Measurements from ENCODE around the gene FNTB. TPM values are rescaled to one million over a fixed set of nuclear protein-coding genes. Genes with fewer than 3 reads are reported as not detected.
"Not testable (repeated sequence)": the region's sequence is repeated elsewhere in the genome, so short reads cannot be mapped to it uniquely, and the experiment has no call there.

Gene FNTB
- total RNA-seq, 1 donor from 2014 or later, result 14.0 TPM

DNA sequence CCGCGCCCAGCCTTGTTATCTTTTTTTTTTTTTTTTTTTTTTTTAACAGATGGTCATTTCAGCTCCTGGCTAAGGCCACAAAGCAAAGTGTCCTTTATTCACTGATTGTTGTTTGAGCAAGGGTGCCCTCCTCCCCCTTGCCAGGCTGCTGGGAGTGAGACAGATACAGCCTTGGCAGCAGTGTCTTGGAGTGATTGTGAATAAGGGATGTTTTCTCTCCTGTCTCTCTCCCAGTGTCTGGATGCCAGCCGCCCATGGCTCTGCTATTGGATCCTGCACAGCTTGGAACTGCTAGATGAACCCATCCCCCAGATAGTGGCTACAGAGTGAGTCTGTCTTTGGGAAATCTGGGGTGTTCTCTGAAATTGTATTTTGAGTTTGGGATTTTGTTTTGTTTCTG, 28.7 kb downstream of the FNTB start:
- DNase-seq (ENCODE audit: low read depth), result no peak

DNA sequence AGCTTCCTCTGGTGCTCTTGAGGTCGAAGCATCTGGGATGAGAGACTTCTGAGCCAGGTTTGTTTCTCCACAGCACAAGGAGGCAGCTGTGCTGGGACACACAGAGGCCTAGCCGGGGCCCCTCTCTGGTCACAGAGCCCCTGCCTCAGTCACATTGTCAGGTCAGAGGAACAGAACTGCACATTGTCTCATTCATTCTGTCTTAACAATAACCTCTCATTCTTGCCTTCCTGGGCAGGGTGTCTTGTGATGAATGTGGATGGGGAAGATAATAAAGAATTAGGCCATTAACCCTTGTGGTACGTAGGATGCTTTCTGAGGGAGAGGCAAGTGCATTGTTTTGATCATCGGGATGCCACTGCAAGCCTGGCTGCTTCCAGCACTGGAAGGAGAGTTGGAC, 29.8 kb downstream of the FNTB start:
- no peak for DNase-seq (ENCODE audit: low read depth)

DNA sequence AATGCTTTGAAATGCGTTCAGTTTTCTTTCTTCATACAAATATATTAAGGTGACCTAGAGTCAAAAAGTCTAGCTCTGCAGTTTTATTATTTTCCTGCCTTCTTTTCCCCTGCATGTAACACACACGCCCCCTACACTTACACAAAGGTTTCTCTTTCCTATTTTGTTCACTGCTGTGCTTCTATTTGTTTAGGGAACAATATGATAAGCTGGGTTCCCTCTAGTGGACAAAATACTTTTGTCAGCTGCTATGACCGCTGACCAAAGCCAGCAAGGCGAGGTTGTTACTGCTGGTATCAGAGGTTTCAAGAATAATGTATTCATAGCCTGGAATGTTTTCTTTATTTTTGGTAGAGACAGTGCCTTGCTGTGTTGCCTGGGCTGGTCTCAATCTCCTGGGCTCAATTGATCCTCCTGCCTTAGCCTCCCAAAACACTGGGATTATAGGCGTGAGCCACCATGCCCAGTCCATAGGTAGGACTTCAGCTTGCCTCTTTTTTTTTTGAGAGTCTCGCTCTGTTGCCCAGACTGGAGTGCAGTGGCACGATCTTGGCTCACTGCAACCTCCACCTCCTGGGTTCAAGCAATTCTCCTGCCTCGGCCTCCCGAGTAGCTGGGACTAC, 33.4 kb downstream of the FNTB start:
- DNase-seq (ENCODE audit: low read depth), result peak; percentile 86

DNA sequence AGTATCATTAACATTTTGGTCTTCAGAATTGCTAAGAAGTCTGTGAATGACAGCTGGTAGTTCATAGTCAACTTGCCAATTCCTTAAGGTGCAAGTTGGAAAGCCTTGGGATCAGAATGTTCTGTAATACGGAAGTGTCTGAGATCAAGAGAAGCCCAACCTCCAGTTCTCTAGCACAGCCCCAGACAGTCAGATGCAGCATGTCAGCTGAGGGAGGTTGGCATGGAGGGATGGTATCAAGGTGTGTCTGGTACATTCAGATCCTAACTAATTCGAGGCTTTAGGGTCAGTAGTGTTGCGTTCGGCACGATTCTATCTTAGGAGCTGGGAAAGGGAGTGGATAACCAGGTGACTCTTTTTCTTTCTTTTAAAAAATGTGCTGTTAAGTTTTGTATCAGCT, 38.3 kb downstream of the FNTB start:
- no peak for DNase-seq (ENCODE audit: low read depth)

DNA sequence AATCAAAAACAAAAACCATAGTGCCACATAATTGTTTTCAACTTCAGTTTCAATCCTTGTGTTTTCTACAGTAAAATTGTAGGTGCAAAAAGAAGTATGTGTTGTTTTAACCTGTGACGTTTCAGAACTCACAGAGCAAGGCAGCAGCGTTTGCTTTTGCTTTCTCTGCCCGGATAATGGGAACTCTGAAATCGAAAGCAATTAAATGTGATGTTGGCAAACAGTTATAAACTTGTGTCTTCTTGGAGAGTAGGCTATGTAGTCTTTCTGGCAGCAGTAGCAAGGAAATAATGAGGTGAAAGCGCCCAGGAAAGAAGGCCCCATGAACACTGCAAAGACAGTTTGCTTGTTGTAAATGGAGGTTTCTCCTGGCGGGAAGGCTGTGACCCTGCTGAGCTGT, 39.1 kb downstream of the FNTB start:
- no peak for DNase-seq (ENCODE audit: low read depth)

DNA sequence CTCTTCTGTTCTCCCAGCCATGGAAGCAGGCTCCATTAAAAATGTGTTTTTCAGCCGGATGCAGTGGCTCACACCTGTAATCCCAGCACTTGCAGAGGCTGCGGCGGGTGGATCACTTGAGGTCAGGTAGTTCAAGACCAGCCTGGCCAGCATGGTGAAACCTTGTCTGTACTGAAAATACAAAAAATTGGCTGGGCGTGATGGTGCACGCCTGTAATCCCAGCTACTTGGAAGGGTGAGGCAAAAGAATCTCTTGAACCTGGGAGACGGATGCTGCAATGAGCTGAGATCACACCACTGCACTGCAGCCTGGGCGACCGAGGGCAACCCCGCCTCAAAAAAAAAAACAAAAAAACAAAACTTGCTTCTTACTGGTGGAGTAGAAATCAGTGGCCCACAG, 39.8 kb downstream of the FNTB start:
- DNase-seq (ENCODE audit: low read depth), result no peak

DNA sequence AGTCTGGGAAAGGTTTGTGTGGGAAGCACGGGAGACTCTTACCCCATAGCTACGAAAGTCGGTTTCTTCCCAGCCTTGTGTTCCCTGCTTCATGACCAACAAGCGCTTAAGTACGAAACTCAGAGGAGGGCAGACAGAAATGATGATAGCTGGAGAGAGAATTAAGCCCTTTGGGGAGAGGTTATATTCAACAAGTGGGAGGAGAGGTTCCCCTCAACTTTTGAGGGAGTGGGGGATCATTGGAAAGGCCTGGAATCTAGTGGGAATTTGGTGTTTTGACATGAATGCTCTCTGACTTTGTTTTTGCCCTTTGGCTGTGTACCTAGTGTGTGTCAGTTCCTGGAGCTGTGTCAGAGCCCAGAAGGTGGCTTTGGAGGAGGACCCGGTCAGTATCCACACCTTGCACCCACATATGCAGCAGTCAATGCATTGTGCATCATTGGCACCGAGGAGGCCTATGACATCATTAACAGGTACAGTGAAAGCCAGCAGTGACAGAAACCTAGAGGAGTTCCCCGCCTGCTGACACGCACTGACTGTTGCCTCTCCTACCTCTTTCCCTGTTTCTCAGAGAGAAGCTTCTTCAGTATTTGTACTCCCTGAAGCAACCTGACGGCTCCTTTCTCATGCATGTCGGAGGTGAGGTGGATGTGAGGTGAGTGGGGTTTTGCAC, 40.6 kb downstream of the FNTB start:
- DNase-seq (ENCODE audit: low read depth), result no peak

DNA sequence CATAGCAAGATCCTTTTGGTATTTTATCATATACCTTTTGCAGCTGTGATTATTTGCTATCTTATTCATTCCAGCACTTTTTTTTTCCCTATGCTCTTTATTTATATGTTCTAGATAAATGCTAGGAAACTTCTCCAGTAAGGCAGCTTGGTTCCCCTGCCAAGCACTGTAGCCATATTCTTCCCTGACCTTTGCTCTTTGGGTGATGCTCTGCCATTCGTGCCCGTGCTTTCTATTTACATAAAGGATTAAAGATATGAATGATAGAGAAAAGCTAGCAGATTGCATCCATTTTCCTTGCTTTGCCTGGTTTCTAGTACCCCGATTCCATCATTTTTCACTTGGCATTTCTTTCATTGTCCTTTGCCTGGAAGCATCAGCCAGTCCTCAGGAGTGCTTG, 42.2 kb downstream of the FNTB start:
- DNase-seq (ENCODE audit: low read depth), result no peak

DNA sequence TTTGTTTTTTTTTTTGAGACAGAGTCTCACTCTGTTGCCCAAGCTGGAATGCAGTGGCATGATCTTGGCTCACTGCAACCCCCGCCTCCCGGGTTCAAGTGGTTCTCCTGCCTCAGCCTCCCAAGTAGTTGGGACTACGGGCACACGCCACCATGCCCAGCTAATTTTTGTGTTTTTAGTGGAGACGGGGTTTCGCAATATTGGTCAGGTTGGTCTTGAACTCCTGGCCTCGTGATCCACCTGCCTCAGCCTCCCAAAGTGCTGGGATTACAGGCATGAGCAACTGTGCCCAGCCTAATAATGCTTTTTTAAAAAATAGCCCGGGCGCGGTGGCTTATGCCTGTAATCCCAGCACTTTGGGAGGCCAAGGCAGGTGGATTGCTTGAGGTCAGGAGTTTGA, 44.6 kb downstream of the FNTB start:
- DNase-seq (ENCODE audit: low read depth), result not testable (repeated sequence)

DNA sequence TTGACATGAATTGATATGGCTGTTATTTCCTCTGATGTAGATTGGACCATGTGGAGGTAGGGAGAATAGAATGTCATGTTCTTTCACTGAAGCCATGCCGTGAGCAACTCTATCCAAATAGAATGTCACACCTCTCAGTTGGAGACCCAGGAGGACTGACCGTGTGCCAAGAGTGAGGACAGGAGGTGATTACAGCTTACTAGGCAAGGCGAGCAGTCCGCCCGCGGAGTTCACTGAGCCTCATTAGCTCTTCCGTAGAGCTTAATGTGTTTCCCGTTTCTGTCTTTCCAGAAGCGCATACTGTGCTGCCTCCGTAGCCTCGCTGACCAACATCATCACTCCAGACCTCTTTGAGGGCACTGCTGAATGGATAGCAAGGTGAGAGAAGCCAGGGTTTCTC, 45.6 kb downstream of the FNTB start:
- DNase-seq (ENCODE audit: low read depth), result no peak

DNA sequence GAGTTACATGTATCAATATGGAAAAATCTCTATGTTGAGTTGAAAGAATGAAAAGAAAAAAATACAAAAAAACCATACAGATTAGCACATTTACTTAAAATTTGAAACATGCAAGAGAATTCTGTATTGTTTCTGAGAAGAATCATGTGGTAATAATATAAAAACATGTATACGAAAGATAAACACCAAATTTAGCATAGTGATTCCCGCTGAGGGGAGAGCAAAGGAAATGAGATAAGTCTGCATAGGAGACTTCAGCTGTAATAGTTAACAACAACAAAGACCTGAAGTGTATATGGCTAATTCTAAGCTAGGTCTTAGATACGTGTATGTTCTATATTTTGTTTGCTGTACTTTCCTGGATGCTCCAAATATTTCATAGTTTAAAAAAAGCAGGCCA, 46.5 kb downstream of the FNTB start:
- no peak for DNase-seq (ENCODE audit: low read depth)

DNA sequence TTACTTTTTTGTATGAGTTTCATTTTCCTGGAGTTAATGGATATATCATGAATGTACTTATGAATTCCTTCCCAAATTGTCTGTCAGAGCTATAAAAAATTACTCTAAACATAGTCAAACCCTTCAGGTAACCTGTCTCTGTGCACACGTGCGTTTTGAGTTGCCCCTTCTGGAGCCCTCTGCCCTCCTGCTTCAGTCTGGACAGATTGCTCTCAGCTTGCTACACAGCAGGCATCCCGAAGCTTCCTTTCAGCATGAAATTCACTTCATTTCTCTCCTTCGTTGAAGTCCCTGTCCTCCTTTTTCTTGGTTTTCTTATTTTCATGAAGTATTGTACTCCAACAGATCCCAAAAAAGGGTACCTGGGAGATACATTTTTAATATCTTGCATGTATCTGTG, 47.3 kb downstream of the FNTB start:
- DNase-seq (ENCODE audit: low read depth), result no peak

DNA sequence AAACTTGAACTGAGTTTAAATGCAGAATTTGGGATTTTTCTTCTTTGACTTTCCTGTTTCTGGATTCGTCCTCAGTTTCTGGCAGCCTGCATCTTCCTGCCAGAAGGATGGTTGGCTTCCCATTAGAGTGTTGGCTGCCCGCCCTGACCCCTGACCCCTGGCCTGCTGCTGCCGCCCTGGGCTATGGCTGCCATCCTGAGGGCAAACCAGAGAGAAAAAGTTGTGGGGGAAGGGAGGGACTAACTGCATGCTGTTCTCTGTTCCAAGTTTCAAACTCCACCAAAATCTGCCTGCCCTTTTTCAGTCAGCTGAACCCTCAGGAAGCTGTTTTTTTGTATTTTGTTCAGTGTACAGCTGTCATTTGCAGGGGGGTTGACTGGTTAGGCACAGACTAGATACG, 48.4 kb downstream of the FNTB start:
- DNase-seq (ENCODE audit: low read depth), result no peak

DNA sequence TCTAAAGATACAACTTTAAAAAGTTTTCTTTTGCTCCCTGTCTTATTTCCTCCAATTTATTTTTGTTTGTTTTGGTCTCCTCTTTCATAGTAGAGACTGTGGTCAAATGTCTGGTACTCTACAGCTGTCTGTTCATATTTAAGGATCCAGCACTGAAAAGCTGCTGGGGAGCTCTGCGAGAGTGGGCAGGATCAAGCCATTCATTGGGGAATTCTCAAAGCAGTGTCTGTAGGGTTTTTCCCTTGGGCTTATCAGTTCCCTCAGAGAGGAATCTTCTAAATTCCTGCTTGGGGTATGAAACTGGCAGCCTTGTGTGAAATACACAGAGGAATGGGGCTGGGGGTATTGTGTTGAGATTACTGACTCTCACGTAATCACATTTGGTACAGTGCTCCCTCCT, 52.3 kb downstream of the FNTB start:
- DNase-seq (ENCODE audit: low read depth), result no peak

DNA sequence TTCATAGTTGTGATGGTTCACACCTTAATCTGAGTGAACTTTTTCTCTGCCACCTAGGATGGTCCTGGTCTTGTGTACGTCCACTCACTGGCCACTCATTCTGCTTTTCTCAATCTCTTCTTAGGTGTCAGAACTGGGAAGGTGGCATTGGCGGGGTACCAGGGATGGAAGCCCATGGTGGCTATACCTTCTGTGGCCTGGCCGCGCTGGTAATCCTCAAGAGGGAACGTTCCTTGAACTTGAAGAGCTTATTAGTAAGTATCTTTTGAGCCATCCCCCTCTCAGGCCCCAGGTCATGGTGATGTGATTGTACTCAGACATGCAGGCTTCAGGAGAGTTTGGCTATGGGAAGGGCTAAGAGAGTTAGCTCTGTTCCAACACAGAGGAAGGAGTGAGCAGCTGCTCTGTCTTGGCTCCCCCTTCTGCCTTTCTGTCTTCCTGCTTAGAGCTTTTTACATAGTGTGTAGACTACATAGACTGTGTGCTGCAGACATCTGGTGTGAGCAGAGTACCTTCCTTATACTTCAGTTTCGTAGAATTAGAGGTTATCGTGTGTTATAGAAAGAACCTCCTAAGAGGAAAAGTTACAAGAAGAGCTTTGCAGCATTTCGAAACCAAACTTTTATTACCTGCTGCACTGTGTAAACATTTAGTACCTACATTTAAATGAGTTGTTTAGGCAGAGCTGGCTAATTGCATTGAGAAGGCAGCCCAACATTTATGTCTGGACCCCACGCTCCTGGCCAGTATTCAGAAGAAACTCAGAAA, 54.2 kb downstream of the FNTB start:
- no peak for DNase-seq (ENCODE audit: low read depth)

DNA sequence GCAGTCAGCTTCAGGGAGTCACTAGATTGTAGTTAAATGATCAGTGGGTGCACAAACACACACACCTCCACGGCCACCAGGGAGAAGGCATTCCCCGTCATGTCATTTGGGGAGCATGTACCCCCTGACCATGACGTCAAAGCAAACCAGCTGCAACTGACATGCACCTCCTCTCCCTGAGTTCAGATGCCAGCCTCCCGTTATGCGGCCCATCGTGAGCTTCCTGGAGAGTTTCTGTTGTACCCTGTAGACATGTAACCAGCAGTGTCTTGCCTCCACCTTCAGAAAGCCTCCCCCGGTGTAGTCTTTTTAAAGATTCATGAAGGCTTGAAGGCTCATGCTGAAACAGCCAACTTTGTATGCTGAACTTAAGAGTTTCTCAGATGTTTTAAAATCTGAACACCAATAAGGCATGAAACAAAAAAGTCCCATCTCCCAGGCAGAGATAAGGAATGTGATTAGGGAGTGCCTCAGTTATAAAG, 54.8 kb downstream of the FNTB start:
- no peak for DNase-seq (ENCODE audit: low read depth)

DNA sequence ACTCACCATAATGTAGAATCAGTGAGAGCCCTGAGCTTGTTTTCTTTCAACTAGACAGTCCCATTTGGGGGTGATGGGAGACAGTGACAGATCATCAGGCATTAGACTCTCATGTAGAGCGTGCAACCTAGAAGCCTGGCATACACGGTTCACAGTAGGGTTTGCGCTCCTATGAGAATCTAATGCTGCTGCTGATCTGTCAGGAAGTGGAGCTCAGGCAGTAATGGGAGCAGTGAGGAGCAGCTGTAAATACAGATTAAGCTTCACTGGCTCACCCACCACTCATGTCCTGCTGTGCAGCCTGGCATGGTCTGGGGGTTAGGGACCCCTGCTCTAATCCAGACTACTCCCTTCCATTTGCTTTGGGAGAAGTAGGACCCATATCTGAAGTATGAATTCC, 55.6 kb downstream of the FNTB start:
- no peak for DNase-seq (ENCODE audit: low read depth)

DNA sequence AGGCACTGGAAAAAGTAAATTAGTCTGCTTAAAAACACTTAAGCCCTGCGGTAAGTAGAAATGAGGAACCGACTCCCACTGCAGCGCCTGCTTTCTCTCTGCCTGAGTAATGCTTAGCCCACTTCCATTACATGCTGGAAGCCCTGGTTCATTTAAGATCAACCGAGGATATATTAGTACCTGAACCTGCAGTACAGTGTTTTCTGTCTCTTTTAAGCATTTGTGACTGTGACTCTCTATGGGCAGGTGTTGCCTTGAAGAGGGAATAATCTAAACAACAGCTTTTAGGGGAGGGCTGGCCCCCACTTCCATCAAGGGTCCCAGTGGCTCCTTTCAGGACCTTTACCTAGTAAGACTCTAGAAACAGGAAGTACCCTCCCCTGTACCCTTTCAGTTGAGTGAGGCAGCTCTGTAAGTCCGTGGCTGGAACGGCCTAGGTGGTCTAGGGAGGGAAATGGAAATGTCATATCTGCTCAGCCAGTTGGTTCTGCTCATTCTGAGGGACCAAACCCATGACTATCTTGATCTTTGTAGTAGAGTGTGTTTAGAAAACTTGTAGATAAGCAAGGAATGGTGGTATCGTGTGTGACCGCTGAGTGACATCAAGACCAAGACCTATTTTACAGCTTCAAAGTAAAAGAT, 56.2 kb downstream of the FNTB start:
- DNase-seq (ENCODE audit: low read depth), result no peak

DNA sequence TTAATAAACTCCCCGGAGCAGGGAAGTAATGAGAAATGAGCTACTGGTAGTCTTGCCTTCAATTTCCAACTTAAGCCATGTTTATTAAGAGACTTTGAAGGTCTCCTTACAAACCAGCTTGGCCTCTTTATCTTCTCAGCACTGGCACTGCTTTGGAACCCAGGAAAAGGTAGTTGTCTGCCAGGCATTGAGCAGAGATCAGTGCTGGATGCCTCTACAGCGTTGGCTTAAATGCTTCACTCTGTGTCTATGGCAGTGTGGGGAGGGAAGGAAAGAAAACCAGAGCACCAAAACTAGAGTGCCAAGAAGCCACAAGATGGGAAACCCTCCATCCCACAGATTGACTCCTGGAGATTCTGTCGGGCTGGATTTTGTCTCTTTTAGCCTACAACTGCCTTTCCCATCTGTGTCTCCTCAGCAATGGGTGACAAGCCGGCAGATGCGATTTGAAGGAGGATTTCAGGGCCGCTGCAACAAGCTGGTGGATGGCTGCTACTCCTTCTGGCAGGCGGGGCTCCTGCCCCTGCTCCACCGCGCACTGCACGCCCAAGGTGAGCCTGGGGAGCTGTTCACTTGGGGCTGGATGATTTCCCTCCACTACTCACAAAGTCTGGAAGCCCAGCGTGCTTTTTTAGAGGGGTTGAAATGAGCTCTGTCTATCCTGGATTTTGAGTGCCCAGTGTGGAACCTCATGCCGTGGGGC, 57.3 kb downstream of the FNTB start:
- no peak for DNase-seq (ENCODE audit: low read depth)

DNA sequence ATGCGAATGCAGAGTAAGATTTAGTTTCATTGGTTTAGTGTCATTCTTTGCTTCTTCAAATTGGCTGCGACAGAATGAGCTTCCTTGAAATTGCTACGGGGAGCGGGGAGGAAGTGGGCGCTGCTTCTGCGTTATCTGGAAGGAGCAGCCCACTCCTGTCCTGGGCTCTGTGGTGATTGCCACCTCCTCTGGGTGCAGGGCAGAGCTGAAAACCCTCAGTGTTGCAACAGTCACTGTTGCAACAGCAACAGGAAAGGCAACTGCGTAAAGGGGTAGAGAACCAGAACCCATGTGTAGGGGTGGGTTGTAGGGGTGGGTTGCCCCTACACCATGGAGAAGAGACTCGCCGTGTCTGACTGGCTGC, 57.9 kb downstream of the FNTB start:
- no peak for DNase-seq (ENCODE audit: low read depth)

DNA sequence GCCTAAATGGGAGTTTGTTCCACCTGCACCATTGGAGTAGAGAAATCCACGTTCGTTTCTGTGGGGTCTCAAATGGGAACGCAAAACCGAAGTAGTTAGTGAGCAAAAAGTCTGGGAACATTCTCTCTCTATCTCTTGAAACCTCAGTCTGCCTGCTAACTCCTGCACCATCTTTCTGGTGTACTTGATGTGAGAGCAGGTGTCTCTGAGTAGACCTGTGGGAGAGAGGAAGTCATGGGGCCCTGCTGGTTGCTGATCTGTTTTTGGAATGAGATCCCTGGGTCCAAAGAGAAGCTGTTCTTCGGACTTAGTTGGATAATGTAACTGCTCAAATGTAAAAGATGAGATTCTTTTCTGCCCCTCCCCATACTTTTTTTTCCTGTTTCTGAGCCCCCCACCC, 58.3 kb downstream of the FNTB start:
- no peak for DNase-seq (ENCODE audit: low read depth)

DNA sequence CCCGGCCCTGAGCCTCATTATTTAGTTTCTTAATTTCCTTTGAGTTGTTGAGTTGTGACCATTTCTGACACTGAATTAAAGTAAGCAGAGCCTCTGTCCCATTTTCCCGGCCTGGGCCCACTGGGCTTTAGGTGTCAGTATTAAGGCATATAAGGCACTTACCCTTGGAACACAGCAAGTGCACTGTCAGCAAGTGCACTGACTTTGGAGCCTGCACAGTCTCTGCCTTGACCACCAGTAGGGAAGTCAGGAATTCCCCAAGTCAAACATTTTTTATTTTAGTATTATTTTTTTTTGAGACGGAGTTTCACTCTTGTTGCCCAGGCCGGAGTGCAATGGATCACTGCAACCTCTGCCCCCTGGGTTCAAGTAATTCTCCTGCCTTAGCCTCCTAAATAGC, 59.0 kb downstream of the FNTB start:
- DNase-seq (ENCODE audit: low read depth), result no peak

All from renal cortical epithelial cell (primary cell).